HCT116 (cell line): Measurements from ENCODE around the gene ACOT6. TPM values are rescaled to one million over a fixed set of nuclear protein-coding genes. Genes with fewer than 3 reads are reported as not detected.
"Not testable (repeated sequence)": the region's sequence is repeated elsewhere in the genome, so short reads cannot be mapped to it uniquely, and the experiment has no call there.

Experiments
- ATAC-seq: fragments of 200-7000 bp; cut with Tn5 transposase; 2 replicates; pipeline ENCODE4 v1.9.1; 2020; ENCODE audit warnings: mild to moderate bottlenecking, moderate library complexity
- BruUV-seq: library from RNA; stranded (reverse); fragments of 400-500 nt; replicated peaks from 2 replicates; lab custom pipeline; 2021; lab: Mats Ljungman, UMichigan
- CTCF ChIA-PET: fragments of 300-600 bp; sonication (Branson Sonifier 250); formaldehyde crosslinking; loops from one replicate; lab custom pipeline; 2021; ENCODE audit warnings: antibody characterized with exemption; lab: Charles Lee
- POLR2A ChIA-PET: fragments of 300-600, 350-600 bp; sonication (Branson Sonifier 250); formaldehyde crosslinking; loops from one replicate; lab custom pipeline; 2021; ENCODE audit warnings: antibody characterized with exemption; lab: Charles Lee
- RAD21 ChIA-PET, 2 experiments: fragments of 300-600 bp; sonication (Branson Sonifier 250); formaldehyde crosslinking; loops; one replicate each; lab custom pipeline; 2023; ENCODE audit warnings: low total read pairs in 2 of 2; ENCODE audit not compliant: uncharacterized antibody in 2 of 2, unreplicated experiment in 2 of 2, low non-redundant PET in 1 of 2; lab: Charles Lee
- DNase-seq: peaks from one replicate; pipeline ENCODE4 v3.0.0-alpha.2; 2010; ENCODE audit warnings: low read depth, low spot score
- H2AFZ ChIP-seq: fragments of 200-600 bp; shearing (Covaris generic), sonication (generic); 2 replicates; pipeline ENCODE4 v1.6.1; 2017; ENCODE audit warnings: low read depth, mixed run types, mixed read lengths, antibody characterized with exemption, low read length; ENCODE audit not compliant: poor library complexity, severe bottlenecking
- H3K27ac ChIP-seq: 2 replicates; pipeline ENCODE4 v1.5.1; 2012; ENCODE audit warnings: low read depth, low read length
- H3K27me3 ChIP-seq: fragments of 200-600 bp; sonication (generic); 2 replicates; pipeline ENCODE4 v1.6.1; 2016; ENCODE audit warnings: mixed run types, low read length, mixed read lengths; ENCODE audit not compliant: insufficient read depth
- H3K36me3 ChIP-seq, 2 experiments: fragments of 200-500 bp in 1 of 2; fragments of 200-600 bp in 1 of 2; sonication (Bioruptor generic) in 1 of 2; sonication (generic) in 1 of 2; 2 replicates each; pipeline versions ENCODE4 v1.5.1 to v1.6.1; 2014 to 2016; ENCODE audit warnings: low read length in 2 of 2, inconsistent platforms in 1 of 2, mixed read lengths in 1 of 2, mixed run types in 1 of 2; ENCODE audit not compliant: insufficient read depth in 2 of 2, control insufficient read depth in 1 of 2
- H3K4me1 ChIP-seq, 2 experiments: fragments of 200-600 bp in 1 of 2; sonication (generic) in 1 of 2; 2 replicates each; pipeline versions ENCODE4 v1.5.1 to v1.6.1; 2012 to 2017; ENCODE audit warnings: low read length in 2 of 2, inconsistent platforms in 1 of 2, mild to moderate bottlenecking in 1 of 2, mixed read lengths in 1 of 2, mixed run types in 1 of 2, moderate library complexity in 1 of 2; ENCODE audit not compliant: insufficient read depth in 2 of 2, control insufficient read depth in 1 of 2
- H3K4me2 ChIP-seq: fragments of 200-600 bp; sonication (generic); 2 replicates; pipeline ENCODE4 v1.6.1; 2017; ENCODE audit warnings: mixed run types, low read length, mixed read lengths
- H3K4me3 ChIP-seq, 2 experiments: fragments of 200-600 bp in 1 of 2; sonication (generic) in 1 of 2; replicated peaks in 1 of 2; 2 replicates each; pipeline ENCODE4 v1.5.1; 2011 to 2016; ENCODE audit warnings: low read length in 2 of 2, control low read depth in 1 of 2, low read depth in 1 of 2, mild to moderate bottlenecking in 1 of 2, mixed read lengths in 1 of 2, mixed run types in 1 of 2
- H3K79me2 ChIP-seq: fragments of 200-600 bp; sonication (generic); 2 replicates; pipeline ENCODE4 v1.6.1; 2017; ENCODE audit warnings: mild to moderate bottlenecking, mixed run types, low read length, moderate library complexity, mixed read lengths; ENCODE audit not compliant: insufficient read depth
- H3K9ac ChIP-seq: fragments of 200-600 bp; sonication (generic); 2 replicates; pipeline ENCODE4 v1.6.1; 2016; ENCODE audit warnings: low read length, mixed read lengths
- H3K9me2 ChIP-seq: fragments of 200-600 bp; sonication (generic), shearing (Covaris generic); 2 replicates; pipeline ENCODE4 v1.6.1; 2017; ENCODE audit warnings: mixed run types, mild to moderate bottlenecking, moderate library complexity; ENCODE audit not compliant: insufficient read depth
- H3K9me3 ChIP-seq, 2 experiments: fragments of 200-500 bp in 1 of 2; fragments of 200-600 bp in 1 of 2; sonication (Bioruptor generic) in 1 of 2; sonication (generic) in 1 of 2; 2 replicates each; pipeline ENCODE4 v1.6.1; 2014 to 2017; ENCODE audit warnings: low read length in 2 of 2, mixed read lengths in 2 of 2, inconsistent platforms in 1 of 2, low read depth in 1 of 2, mild to moderate bottlenecking in 1 of 2, mixed run types in 1 of 2, moderate library complexity in 1 of 2; ENCODE audit not compliant: control insufficient read depth in 1 of 2, insufficient read depth in 1 of 2
- H4K20me1 ChIP-seq: fragments of 200-600 bp; sonication (generic), shearing (Covaris generic); 2 replicates; pipeline ENCODE4 v1.6.1; 2017; ENCODE audit warnings: mixed run types, mild to moderate bottlenecking, moderate library complexity; ENCODE audit not compliant: insufficient read depth
- ATF3 ChIP-seq: IDR thresholded peaks from 2 replicates; pipeline ENCODE4 v1.6.1; 2012
- CBX3 ChIP-seq: IDR thresholded peaks from 2 replicates; pipeline ENCODE4 v1.6.1; 2012; ENCODE audit warnings: low read depth
- CTCF ChIP-seq, 3 experiments: fragments of 200-600 bp in 1 of 3; sonication (generic) in 1 of 3; IDR thresholded peaks in 2 of 3; conservative IDR thresholded peaks in 1 of 3; 2 replicates each; pipeline ENCODE4 v1.5.1; 2012 to 2017; ENCODE audit warnings: low read depth in 2 of 3, low read length in 2 of 3, antibody characterized with exemption in 1 of 3, borderline replicate concordance in 1 of 3, control low read depth in 1 of 3, mild to moderate bottlenecking in 1 of 3, mixed read lengths in 1 of 3, mixed run types in 1 of 3, moderate library complexity in 1 of 3; ENCODE audit not compliant: insufficient read depth in 1 of 3
- EGR1 ChIP-seq: IDR thresholded peaks from 2 replicates; pipeline ENCODE4 v1.6.1; 2012; ENCODE audit warnings: low read depth
- EZH2 ChIP-seq: fragments of 200-600 bp; sonication (generic); IDR thresholded peaks from 2 replicates; pipeline ENCODE4 v1.6.1; 2017; ENCODE audit warnings: antibody characterized with exemption, mixed run types
- EZH2phosphoT487 ChIP-seq: fragments of 200-600 bp; IDR thresholded peaks from 2 replicates; pipeline ENCODE4 v1.6.1; 2018; ENCODE audit warnings: antibody characterized with exemption, borderline replicate concordance
- FOSL1 ChIP-seq: IDR thresholded peaks from 2 replicates; pipeline ENCODE4 v1.6.1; 2012; ENCODE audit warnings: low read depth
- POLR2A ChIP-seq: IDR thresholded peaks from 2 replicates; pipeline ENCODE4 v1.7.0; 2011; ENCODE audit warnings: borderline replicate concordance; ENCODE audit not compliant: insufficient read depth, insufficient read length; ENCODE audit errors: extremely low read depth
- POLR2AphosphoS5 ChIP-seq: IDR thresholded peaks from 2 replicates; pipeline ENCODE4 v1.6.1; 2011; ENCODE audit warnings: mild to moderate bottlenecking, low read depth, low read length, moderate library complexity
- RAD21 ChIP-seq: IDR thresholded peaks from 2 replicates; pipeline ENCODE4 v1.6.1; 2012; ENCODE audit warnings: low read depth, mild to moderate bottlenecking
- SIN3A ChIP-seq: IDR thresholded peaks from 2 replicates; pipeline ENCODE4 v1.6.1; 2012; ENCODE audit warnings: low read depth
- SP1 ChIP-seq: IDR thresholded peaks from 2 replicates; pipeline ENCODE4 v1.6.1; 2012; ENCODE audit warnings: low read depth
- SRF ChIP-seq: IDR thresholded peaks from 2 replicates; pipeline ENCODE4 v1.6.1; 2012; ENCODE audit warnings: low read depth
- TCF7L2 ChIP-seq: IDR thresholded peaks from 2 replicates; pipeline ENCODE4 v1.7.0; 2011; ENCODE audit warnings: borderline replicate concordance, inconsistent platforms; ENCODE audit not compliant: insufficient read depth, insufficient read length; ENCODE audit errors: extremely low read depth
- YY1 ChIP-seq: IDR thresholded peaks from 2 replicates; pipeline ENCODE4 v1.6.1; 2011; ENCODE audit warnings: low read length, low read depth, moderate library complexity, mild to moderate bottlenecking; ENCODE audit not compliant: insufficient replicate concordance; ENCODE audit errors: extremely low read depth
- ZBTB33 ChIP-seq: IDR thresholded peaks from 2 replicates; pipeline ENCODE4 v1.6.1; 2011; ENCODE audit warnings: mild to moderate bottlenecking, low read length, moderate library complexity; ENCODE audit not compliant: insufficient replicate concordance; ENCODE audit errors: extremely low read depth
- ZFX ChIP-seq: fragments of 450-650 bp; IDR thresholded peaks from 2 replicates; pipeline ENCODE4 v1.6.1; 2017
- intact Hi-C: fragments of 100-400 bp; cut with micrococcal nuclease; formaldehyde crosslinking; loops from 2 replicates; pipeline ENCODE4 v1.10.0; 2022
- total RNA-seq: library from RNA; stranded (reverse); gene quantifications from one replicate; pipeline ENCODE4 v1.2.1, GENCODE V29; 2021; ENCODE audit not compliant: unreplicated experiment

The ACOT6 gene
- total RNA-seq, 1 experiment from 2014 or later = not detected

- RAD21 ChIA-PET, H3K9me3 ChIP-seq, H3K4me1 ChIP-seq, intact Hi-C loops, H3K9ac ChIP-seq, H4K20me1 ChIP-seq, H3K27ac ChIP-seq, H3K4me3 ChIP-seq, BruUV-seq, POLR2A ChIA-PET, H2AFZ ChIP-seq, CTCF ChIA-PET, H3K27me3 ChIP-seq, H3K9me2 ChIP-seq, ATAC-seq, H3K79me2 ChIP-seq, H3K36me3 ChIP-seq, DNase-seq, H3K4me2 ChIP-seq: not testable (repeated sequence)
Measured at GRCh38 chr14:73582102-73582979, 30.0 kb upstream of the ACOT6 start.

GRCh38 chr14:73588695-73589094 lies 23.6 kb upstream of the ACOT6 start:
- Histone ChIP-seq H3K9ac (no peak overlapping the region), H3K4me3 (no peak overlapping the region), H3K9me3 (no peaks in the 10 kb centered on the region), H3K27me3 (no peaks in the 10 kb centered on the region), H3K4me1 (no peaks in the 10 kb centered on the region), H3K79me2 (no peaks in the 10 kb centered on the region), H2AFZ (no peak overlapping the region), H4K20me1 (no peaks in the 10 kb centered on the region), H3K36me3 (no peaks in the 10 kb centered on the region), H3K27ac (no peak overlapping the region), H3K9me2 (no peaks in the 10 kb centered on the region), H3K4me2 (no peak overlapping the region)
- ChIA-PET POLR2A (no interaction called here), RAD21 (no interaction called here), CTCF (interaction anchor here (0.9 kb wide), 1 partner anchor 117 kb away, joined by 3 read pairs; no protein-coding TSS in a partner anchor)
- ATAC-seq = no peak
- BruUV-seq = no TSS peak
- intact Hi-C loops = no loop called here
- no peak for DNase-seq
- TF ChIP-seq POLR2A (no peak), POLR2AphosphoS5 (no peak), ZBTB33 (no peak), RAD21 (no peak), SP1 (no peak), EGR1 (no peak), TCF7L2 (no peak), CTCF (IDR thresholded peaks at IDR 0.05 in 2 of 3, conservative IDR thresholded peaks at IDR 0.05 in 1 of 3; ENCODE audit: borderline replicate concordance in 1 of 3, insufficient read depth in 1 of 3, low read depth in 2 of 3, low read length in 2 of 3) (no peak), YY1 (no peak), ZFX (no peak), CBX3 (no peak), FOSL1 (no peak), EZH2phosphoT487 (no peak), SIN3A (no peak), SRF (no peak), ATF3 (no peak), EZH2 (no peak)
